HG03439 (cell line): ENCODE data around the gene SLC35D2.
"Not testable (repeated sequence)": the region's sequence is repeated elsewhere in the genome, so short reads cannot be mapped to it uniquely, and the experiment has no call there.

Experiments used
- ATAC-seq: cut with Tn5 transposase; IDR thresholded peaks from one replicate; pipeline ENCODE4 v1.9.1; 2021; ENCODE audit warnings: mild to moderate bottlenecking, moderate library complexity; ENCODE audit not compliant: unreplicated experiment

SLC35D2 gene

GRCh38 chr9:96362119-96362518 is 21.4 kb downstream of the SLC35D2 start:
- not testable (repeated sequence) for ATAC-seq

- no peak for ATAC-seq
Observed at GRCh38 chr9:96361668-96362067, 21.8 kb downstream of the SLC35D2 start.

GRCh38 chr9:96360976-96361375 is 22.5 kb downstream of the SLC35D2 start:
- ATAC-seq = no peak

- ATAC-seq = not testable (repeated sequence)
Observed at GRCh38 chr9:96360523-96360922, 23.0 kb downstream of the SLC35D2 start.

- no peak for ATAC-seq
Observed at GRCh38 chr9:96350866-96351265, 32.6 kb downstream of the SLC35D2 start.

- no peak for ATAC-seq
Observed at GRCh38 chr9:96348261-96348660, 35.2 kb downstream of the SLC35D2 start.

GRCh38 chr9:96345551-96345950 is 38.0 kb downstream of the SLC35D2 start:
- ATAC-seq = no peak

- no peak for ATAC-seq
Observed at GRCh38 chr9:96344458-96345180, 38.9 kb downstream of the SLC35D2 start.

- ATAC-seq = no peak
Observed at GRCh38 chr9:96343515-96344360, 39.8 kb downstream of the SLC35D2 start.

- ATAC-seq = no peak
Observed at GRCh38 chr9:96342571-96343245, 40.8 kb downstream of the SLC35D2 start.

- no peak for ATAC-seq
Observed at GRCh38 chr9:96340707-96341106, 42.8 kb downstream of the SLC35D2 start.

- no peak for ATAC-seq
Observed at GRCh38 chr9:96338299-96338698, 45.2 kb downstream of the SLC35D2 start.

GRCh38 chr9:96333958-96334357 is 49.6 kb downstream of the SLC35D2 start:
- ATAC-seq = no peak

GRCh38 chr9:96331236-96331947 is 52.1 kb downstream of the SLC35D2 start:
- no peak for ATAC-seq

- no peak for ATAC-seq
Observed at GRCh38 chr9:96327694-96328352, 55.7 kb downstream of the SLC35D2 start.

GRCh38 chr9:96323169-96323568 is 60.3 kb downstream of the SLC35D2 start:
- no peak for ATAC-seq

GRCh38 chr9:96322736-96323135 is 60.8 kb downstream of the SLC35D2 start:
- not testable (repeated sequence) for ATAC-seq

GRCh38 chr9:96322210-96322609 is 61.3 kb downstream of the SLC35D2 start:
- not testable (repeated sequence) for ATAC-seq

- no peak for ATAC-seq
Observed at GRCh38 chr9:96321515-96321914, 62.0 kb downstream of the SLC35D2 start.

- no peak for ATAC-seq
Observed at GRCh38 chr9:96320749-96321280, 62.7 kb downstream of the SLC35D2 start.
